Measurements from ENCODE around the gene ADAMTS9. TPM values are rescaled to one million over a fixed set of nuclear protein-coding genes. Genes with fewer than 3 reads are reported as not detected.

The ADAMTS9 gene
- total and polyA plus RNA-seq, 9 of the 15 experiments (the other 6 are each of a cell fraction or from before 2014, with no cell fraction given): 0.05 to 0.32 (median 0.13) TPM; not detected in 2

GRCh38 chr3:64658001-64658400, 29.8 kb downstream of the ADAMTS9 start (continued):
- TF ChIP-seq, protein P1, sequence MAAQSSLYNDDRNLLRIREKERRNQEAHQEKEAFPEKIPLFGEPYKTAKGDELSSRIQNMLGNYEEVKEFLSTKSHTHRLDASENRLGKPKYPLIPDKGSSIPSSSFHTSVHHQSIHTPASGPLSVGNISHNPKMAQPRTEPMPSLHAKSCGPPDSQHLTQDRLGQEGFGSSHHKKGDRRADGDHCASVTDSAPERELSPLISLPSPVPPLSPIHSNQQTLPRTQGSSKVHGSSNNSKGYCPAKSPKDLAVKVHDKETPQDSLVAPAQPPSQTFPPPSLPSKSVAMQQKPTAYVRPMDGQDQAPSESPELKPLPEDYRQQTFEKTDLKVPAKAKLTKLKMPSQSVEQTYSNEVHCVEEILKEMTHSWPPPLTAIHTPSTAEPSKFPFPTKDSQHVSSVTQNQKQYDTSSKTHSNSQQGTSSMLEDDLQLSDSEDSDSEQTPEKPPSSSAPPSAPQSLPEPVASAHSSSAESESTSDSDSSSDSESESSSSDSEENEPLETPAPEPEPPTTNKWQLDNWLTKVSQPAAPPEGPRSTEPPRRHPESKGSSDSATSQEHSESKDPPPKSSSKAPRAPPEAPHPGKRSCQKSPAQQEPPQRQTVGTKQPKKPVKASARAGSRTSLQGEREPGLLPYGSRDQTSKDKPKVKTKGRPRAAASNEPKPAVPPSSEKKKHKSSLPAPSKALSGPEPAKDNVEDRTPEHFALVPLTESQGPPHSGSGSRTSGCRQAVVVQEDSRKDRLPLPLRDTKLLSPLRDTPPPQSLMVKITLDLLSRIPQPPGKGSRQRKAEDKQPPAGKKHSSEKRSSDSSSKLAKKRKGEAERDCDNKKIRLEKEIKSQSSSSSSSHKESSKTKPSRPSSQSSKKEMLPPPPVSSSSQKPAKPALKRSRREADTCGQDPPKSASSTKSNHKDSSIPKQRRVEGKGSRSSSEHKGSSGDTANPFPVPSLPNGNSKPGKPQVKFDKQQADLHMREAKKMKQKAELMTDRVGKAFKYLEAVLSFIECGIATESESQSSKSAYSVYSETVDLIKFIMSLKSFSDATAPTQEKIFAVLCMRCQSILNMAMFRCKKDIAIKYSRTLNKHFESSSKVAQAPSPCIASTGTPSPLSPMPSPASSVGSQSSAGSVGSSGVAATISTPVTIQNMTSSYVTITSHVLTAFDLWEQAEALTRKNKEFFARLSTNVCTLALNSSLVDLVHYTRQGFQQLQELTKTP (IDR thresholded peaks at IDR 0.05; ENCODE audit: low read depth in 1 of 2, partially characterized antibody in 2 of 2): no peak
- TF ChIP-seq TRIM28 (IDR thresholded peaks at IDR 0.05) (no peak), SREBF1 (IDR thresholded peaks at IDR 0.05; ENCODE audit: borderline replicate concordance, low read depth, low read length) (no peak), IFI16 (CRISPR knock-in tag; IDR thresholded peaks at IDR 0.05) (no peak), BMI1 (IDR thresholded peaks at IDR 0.05; ENCODE audit: low read length) (no peak), ZNF609 (CRISPR knock-in tag; IDR thresholded peaks at IDR 0.05; ENCODE audit: borderline replicate concordance) (no peak), RBM25 (IDR thresholded peaks at IDR 0.05; ENCODE audit: low read depth, low read length, severe bottlenecking) (peak; percentile 73), POLR2AphosphoS2 (IDR thresholded peaks at IDR 0.05; ENCODE audit: low read length) (no peak), ESRRB (CRISPR knock-in tag; IDR thresholded peaks at IDR 0.05; ENCODE audit: borderline replicate concordance) (no peak), HOMEZ (CRISPR knock-in tag; IDR thresholded peaks at IDR 0.05) (no peak)

All from K562 (cell line).